SK-N-SH treated with all-trans-retinoic acid at 6 μM for 48 hours (cell line): ENCODE results near the gene DOCK2.

Source experiments
- BACH2 ChIP-seq: fragments of 250-450 bp; sonication (Bioruptor Pico); IDR thresholded peaks from 2 replicates; pipeline ENCODE4 v1.9.0; 2021; ENCODE audit warnings: mild to moderate bottlenecking, borderline replicate concordance
- CSDC2 ChIP-seq: fragments of 250-450 bp; sonication (Bioruptor Pico); IDR thresholded peaks from 2 replicates; pipeline ENCODE4 v1.5.0; 2020; ENCODE audit warnings: mild to moderate bottlenecking, moderate library complexity
- ESRRG ChIP-seq: fragments of 250-450 bp; sonication (Bioruptor Pico); IDR thresholded peaks from 2 replicates; pipeline ENCODE4 v1.6.1; 2021; ENCODE audit warnings: mild to moderate bottlenecking
- SNAI2 ChIP-seq: fragments of 250-450 bp; sonication (Bioruptor Pico); IDR thresholded peaks from 2 replicates; pipeline ENCODE4 v1.5.0; 2020; ENCODE audit warnings: mild to moderate bottlenecking, moderate library complexity
- TCF4 ChIP-seq: fragments of 250-450 bp; sonication (Bioruptor Pico); IDR thresholded peaks from 2 replicates; pipeline ENCODE4 v1.8.0; 2021; ENCODE audit warnings: mild to moderate bottlenecking, moderate library complexity, borderline replicate concordance
- TOX ChIP-seq: fragments of 250-450 bp; sonication (Bioruptor Pico); IDR thresholded peaks from 2 replicates; pipeline ENCODE4 v1.8.0; 2021; ENCODE audit warnings: mild to moderate bottlenecking, moderate library complexity, borderline replicate concordance
- ZC3H10 ChIP-seq: fragments of 250-450 bp; sonication (Bioruptor Pico); IDR thresholded peaks from 2 replicates; pipeline ENCODE4 v1.5.1; 2021; ENCODE audit warnings: mild to moderate bottlenecking, moderate library complexity
- ZFP3 ChIP-seq: fragments of 250-450 bp; sonication (Bioruptor Pico); IDR thresholded peaks from 2 replicates; pipeline ENCODE4 v1.5.0; 2020; ENCODE audit warnings: mild to moderate bottlenecking, moderate library complexity
- ZNF565 ChIP-seq: fragments of 450-650 bp; formaldehyde crosslinking; conservative IDR thresholded peaks from 2 replicates; pipeline ENCODE4 v1.5.0; 2020; ENCODE audit warnings: low read depth, mild to moderate bottlenecking, moderate library complexity
- ZNF8 ChIP-seq: fragments of 450-650 bp; formaldehyde crosslinking; IDR thresholded peaks from 2 replicates; pipeline ENCODE4 v1.5.0; 2020; ENCODE audit warnings: mild to moderate bottlenecking, moderate library complexity
- TF ChIP-seq, protein P1 (sequence below): fragments of 250-450 bp; sonication (Bioruptor Pico); IDR thresholded peaks from 2 replicates; pipeline ENCODE4 v1.5.1; 2020; ENCODE audit warnings: low read depth, mild to moderate bottlenecking, moderate library complexity
- TF ChIP-seq, protein P2 (sequence below): fragments of 250-450 bp; sonication (Bioruptor Pico); IDR thresholded peaks from 2 replicates; pipeline ENCODE4 v1.5.0; 2020; ENCODE audit warnings: mild to moderate bottlenecking, moderate library complexity
- TF ChIP-seq, protein P3 (sequence below): fragments of 250-450 bp; sonication (Bioruptor Pico); IDR thresholded peaks from 2 replicates; pipeline ENCODE4 v1.5.1; 2021; ENCODE audit warnings: mild to moderate bottlenecking, moderate library complexity

DNA sequence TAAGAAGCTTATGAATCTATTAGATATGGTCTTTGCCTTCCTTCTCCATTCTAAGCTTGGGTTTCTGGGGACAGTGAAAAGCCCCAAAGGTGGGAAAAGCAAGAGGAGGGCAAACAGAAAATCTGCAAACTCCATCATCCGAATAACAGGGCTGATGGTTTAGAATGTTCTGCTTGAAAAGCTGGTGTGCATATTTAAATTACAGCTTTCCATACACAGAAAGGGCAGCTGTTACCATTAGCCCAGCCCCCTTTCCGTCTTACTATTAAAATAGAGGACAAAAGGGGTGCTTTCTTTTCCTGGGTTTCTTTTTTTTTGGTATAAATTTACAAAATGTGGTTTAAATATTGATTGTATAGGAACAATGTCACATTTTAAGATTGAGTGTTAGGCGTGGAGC, 321.2 kb downstream of the DOCK2 start:
- no peak for TF ChIP-seq TCF4 (CRISPR knock-in tag)
- no peak for TF ChIP-seq ZFP3 (CRISPR knock-in tag)
- TF ChIP-seq BACH2 (CRISPR knock-in tag): no peak
- TF ChIP-seq, protein P1, sequence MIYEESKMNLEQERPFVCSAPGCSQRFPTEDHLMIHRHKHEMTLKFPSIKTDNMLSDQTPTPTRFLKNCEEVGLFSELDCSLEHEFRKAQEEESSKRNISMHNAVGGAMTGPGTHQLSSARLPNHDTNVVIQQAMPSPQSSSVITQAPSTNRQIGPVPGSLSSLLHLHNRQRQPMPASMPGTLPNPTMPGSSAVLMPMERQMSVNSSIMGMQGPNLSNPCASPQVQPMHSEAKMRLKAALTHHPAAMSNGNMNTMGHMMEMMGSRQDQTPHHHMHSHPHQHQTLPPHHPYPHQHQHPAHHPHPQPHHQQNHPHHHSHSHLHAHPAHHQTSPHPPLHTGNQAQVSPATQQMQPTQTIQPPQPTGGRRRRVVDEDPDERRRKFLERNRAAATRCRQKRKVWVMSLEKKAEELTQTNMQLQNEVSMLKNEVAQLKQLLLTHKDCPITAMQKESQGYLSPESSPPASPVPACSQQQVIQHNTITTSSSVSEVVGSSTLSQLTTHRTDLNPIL (CRISPR knock-in tag): no peak
- TF ChIP-seq SNAI2 (CRISPR knock-in tag): no peak
- TF ChIP-seq CSDC2 (CRISPR knock-in tag): no peak
- no peak for TF ChIP-seq TOX (CRISPR knock-in tag)
- no peak for TF ChIP-seq ESRRG (CRISPR knock-in tag)
- TF ChIP-seq, protein P2, sequence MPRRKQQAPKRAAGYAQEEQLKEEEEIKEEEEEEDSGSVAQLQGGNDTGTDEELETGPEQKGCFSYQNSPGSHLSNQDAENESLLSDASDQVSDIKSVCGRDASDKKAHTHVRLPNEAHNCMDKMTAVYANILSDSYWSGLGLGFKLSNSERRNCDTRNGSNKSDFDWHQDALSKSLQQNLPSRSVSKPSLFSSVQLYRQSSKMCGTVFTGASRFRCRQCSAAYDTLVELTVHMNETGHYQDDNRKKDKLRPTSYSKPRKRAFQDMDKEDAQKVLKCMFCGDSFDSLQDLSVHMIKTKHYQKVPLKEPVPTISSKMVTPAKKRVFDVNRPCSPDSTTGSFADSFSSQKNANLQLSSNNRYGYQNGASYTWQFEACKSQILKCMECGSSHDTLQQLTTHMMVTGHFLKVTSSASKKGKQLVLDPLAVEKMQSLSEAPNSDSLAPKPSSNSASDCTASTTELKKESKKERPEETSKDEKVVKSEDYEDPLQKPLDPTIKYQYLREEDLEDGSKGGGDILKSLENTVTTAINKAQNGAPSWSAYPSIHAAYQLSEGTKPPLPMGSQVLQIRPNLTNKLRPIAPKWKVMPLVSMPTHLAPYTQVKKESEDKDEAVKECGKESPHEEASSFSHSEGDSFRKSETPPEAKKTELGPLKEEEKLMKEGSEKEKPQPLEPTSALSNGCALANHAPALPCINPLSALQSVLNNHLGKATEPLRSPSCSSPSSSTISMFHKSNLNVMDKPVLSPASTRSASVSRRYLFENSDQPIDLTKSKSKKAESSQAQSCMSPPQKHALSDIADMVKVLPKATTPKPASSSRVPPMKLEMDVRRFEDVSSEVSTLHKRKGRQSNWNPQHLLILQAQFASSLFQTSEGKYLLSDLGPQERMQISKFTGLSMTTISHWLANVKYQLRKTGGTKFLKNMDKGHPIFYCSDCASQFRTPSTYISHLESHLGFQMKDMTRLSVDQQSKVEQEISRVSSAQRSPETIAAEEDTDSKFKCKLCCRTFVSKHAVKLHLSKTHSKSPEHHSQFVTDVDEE (CRISPR knock-in tag): no peak
- no peak for TF ChIP-seq ZNF565 (CRISPR knock-in tag)
- TF ChIP-seq ZNF8: no peak
- TF ChIP-seq, protein P3, sequence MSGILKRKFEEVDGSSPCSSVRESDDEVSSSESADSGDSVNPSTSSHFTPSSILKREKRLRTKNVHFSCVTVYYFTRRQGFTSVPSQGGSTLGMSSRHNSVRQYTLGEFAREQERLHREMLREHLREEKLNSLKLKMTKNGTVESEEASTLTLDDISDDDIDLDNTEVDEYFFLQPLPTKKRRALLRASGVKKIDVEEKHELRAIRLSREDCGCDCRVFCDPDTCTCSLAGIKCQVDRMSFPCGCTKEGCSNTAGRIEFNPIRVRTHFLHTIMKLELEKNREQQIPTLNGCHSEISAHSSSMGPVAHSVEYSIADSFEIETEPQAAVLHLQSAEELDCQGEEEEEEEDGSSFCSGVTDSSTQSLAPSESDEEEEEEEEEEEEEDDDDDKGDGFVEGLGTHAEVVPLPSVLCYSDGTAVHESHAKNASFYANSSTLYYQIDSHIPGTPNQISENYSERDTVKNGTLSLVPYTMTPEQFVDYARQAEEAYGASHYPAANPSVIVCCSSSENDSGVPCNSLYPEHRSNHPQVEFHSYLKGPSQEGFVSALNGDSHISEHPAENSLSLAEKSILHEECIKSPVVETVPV (CRISPR knock-in tag): no peak
- TF ChIP-seq ZC3H10 (CRISPR knock-in tag): no peak
